ENCODE data around the gene IMMT.

DNA sequence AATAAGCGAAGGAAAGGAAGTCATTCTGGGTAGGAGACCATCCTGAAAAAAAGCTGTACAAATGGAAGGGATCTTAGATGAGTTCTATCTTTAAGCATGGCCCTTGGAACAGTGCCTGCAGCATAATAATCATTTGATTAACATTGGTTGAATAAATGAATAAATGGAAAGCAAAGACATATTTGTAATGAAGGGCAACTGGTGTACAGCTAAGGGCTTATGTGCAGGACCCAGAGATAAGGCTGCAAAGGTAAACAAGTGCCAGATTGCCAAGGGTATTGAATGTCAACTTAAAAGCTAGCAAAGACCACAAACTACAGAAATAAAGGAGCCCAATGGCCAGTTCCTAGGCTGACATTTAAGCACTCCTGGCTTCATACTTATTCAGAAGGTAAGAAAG, 19.4 kb downstream of the IMMT start:
- TF ChIP-seq POLR2AphosphoS5 (IDR thresholded peaks at IDR 0.05) (no peak), CTCF (IDR thresholded peaks at IDR 0.05) (no peak), EP300 (IDR thresholded peaks at IDR 0.05) (no peak)

Data from upper lobe of left lung (tissue), 4 donors.